ENCODE data around the gene GLRX2.
"Not testable (repeated sequence)": the region's sequence is repeated elsewhere in the genome, so short reads cannot be mapped to it uniquely, and the experiment has no call there.

GLRX2 gene

GRCh38 chr1:193121616-193122593 lies 16.7 kb upstream of the GLRX2 start, which contains the start of gene CDC73:
Gene CDC73, plus strand, starts transcription at chr1:193122031. Its CDS starts 170 bp downstream, at chr1:193122201.
- Histone ChIP-seq H3K4me1 (ENCODE audit: insufficient read depth, low read length) (peaks cover 27% of the 10 kb centered on the region), H3K9ac (ENCODE audit: low read length) (peak within 1 kb of the TSS; percentile 98), H3K27me3 (ENCODE audit: control insufficient read depth in 1 of 2, insufficient read depth in 2 of 2, low read length in 2 of 2) (no peaks in the 10 kb centered on the region), H3K4me3 (ENCODE audit: low read depth in 1 of 2, low read length in 2 of 2) (peak within 1 kb of the TSS; percentile 70 to 99), H3K27ac (ENCODE audit: low read depth, low read length) (peak within 1 kb of the TSS; percentile 98), H3K36me3 (ENCODE audit: insufficient read depth, low read length) (no peaks in the 10 kb centered on the region), H3K9me3 (ENCODE audit: low read length) (no peaks in the 10 kb centered on the region)

GRCh38 chr1:193120604-193121166 lies 15.5 kb upstream of the GLRX2 start:
- Histone ChIP-seq H3K9ac (ENCODE audit: low read length) (no peak overlapping the region), H3K9me3 (ENCODE audit: low read length) (no peaks in the 10 kb centered on the region), H3K4me1 (ENCODE audit: insufficient read depth, low read length) (peaks cover 27% of the 10 kb centered on the region), H3K27me3 (ENCODE audit: control insufficient read depth in 1 of 2, insufficient read depth in 2 of 2, low read length in 2 of 2) (no peaks in the 10 kb centered on the region), H3K36me3 (ENCODE audit: insufficient read depth, low read length) (no peaks in the 10 kb centered on the region), H3K4me3 (ENCODE audit: low read depth in 1 of 2, low read length in 2 of 2) (peak overlapping the region in 1 of 2 donors; percentile 99), H3K27ac (ENCODE audit: low read depth, low read length) (no peak overlapping the region)

GRCh38 chr1:193118803-193119730 lies 13.9 kb upstream of the GLRX2 start:
- Histone ChIP-seq H3K27ac (ENCODE audit: low read depth, low read length) (no peak overlapping the region), H3K4me3 (ENCODE audit: low read depth in 1 of 2, low read length in 2 of 2) (no peak overlapping the region), H3K9me3 (ENCODE audit: low read length) (no peaks in the 10 kb centered on the region), H3K4me1 (ENCODE audit: insufficient read depth, low read length) (peaks cover 18% of the 10 kb centered on the region), H3K27me3 (ENCODE audit: control insufficient read depth in 1 of 2, insufficient read depth in 2 of 2, low read length in 2 of 2) (no peaks in the 10 kb centered on the region), H3K36me3 (ENCODE audit: insufficient read depth, low read length) (no peaks in the 10 kb centered on the region), H3K9ac (ENCODE audit: low read length) (no peak overlapping the region)

GRCh38 chr1:193118194-193118593 lies 13.0 kb upstream of the GLRX2 start:
- H3K4me3 ChIP-seq (ENCODE audit: low read depth in 1 of 2, low read length in 2 of 2): no peak overlapping the region
- no peak overlapping the region for H3K27ac ChIP-seq (ENCODE audit: low read depth, low read length)
- no peaks in the 10 kb centered on the region for H3K9me3 ChIP-seq (ENCODE audit: low read length)
- peaks cover 9% of the 10 kb centered on the region for H3K4me1 ChIP-seq (ENCODE audit: insufficient read depth, low read length)
- H3K36me3 ChIP-seq (ENCODE audit: insufficient read depth, low read length): no peaks in the 10 kb centered on the region
- no peaks in the 10 kb centered on the region for H3K27me3 ChIP-seq (ENCODE audit: control insufficient read depth in 1 of 2, insufficient read depth in 2 of 2, low read length in 2 of 2)
- H3K9ac ChIP-seq (ENCODE audit: low read length): no peak overlapping the region

GRCh38 chr1:193117167-193117566 lies 12.0 kb upstream of the GLRX2 start:
- H3K4me3 ChIP-seq (ENCODE audit: low read depth in 1 of 2, low read length in 2 of 2); H3K27ac ChIP-seq (ENCODE audit: low read depth, low read length); H3K27me3 ChIP-seq (ENCODE audit: control insufficient read depth in 1 of 2, insufficient read depth in 2 of 2, low read length in 2 of 2); H3K9ac ChIP-seq (ENCODE audit: low read length); H3K4me1 ChIP-seq (ENCODE audit: insufficient read depth, low read length); H3K9me3 ChIP-seq (ENCODE audit: low read length); H3K36me3 ChIP-seq (ENCODE audit: insufficient read depth, low read length): not testable (repeated sequence)

- peaks cover under 1% of the 10 kb centered on the region for H3K4me1 ChIP-seq (ENCODE audit: insufficient read depth, low read length)
- H3K36me3 ChIP-seq (ENCODE audit: insufficient read depth, low read length): no peaks in the 10 kb centered on the region
- H3K9me3 ChIP-seq (ENCODE audit: low read length): no peaks in the 10 kb centered on the region
- H3K4me3 ChIP-seq (ENCODE audit: low read depth in 1 of 2, low read length in 2 of 2): no peak overlapping the region
- H3K27me3 ChIP-seq (ENCODE audit: control insufficient read depth in 1 of 2, insufficient read depth in 2 of 2, low read length in 2 of 2): no peaks in the 10 kb centered on the region
- H3K27ac ChIP-seq (ENCODE audit: low read depth, low read length): no peak overlapping the region
- H3K9ac ChIP-seq (ENCODE audit: low read length): no peak overlapping the region
Measured at GRCh38 chr1:193115629-193116227, 10.5 kb upstream of the GLRX2 start.

GRCh38 chr1:193114485-193115095 lies 9.4 kb upstream of the GLRX2 start:
- H3K36me3 ChIP-seq (ENCODE audit: insufficient read depth, low read length): no peaks in the 10 kb centered on the region
- H3K9ac ChIP-seq (ENCODE audit: low read length): no peak overlapping the region
- no peak overlapping the region for H3K27ac ChIP-seq (ENCODE audit: low read depth, low read length)
- H3K9me3 ChIP-seq (ENCODE audit: low read length): no peaks in the 10 kb centered on the region
- H3K4me1 ChIP-seq (ENCODE audit: insufficient read depth, low read length): no peaks in the 10 kb centered on the region
- no peak overlapping the region for H3K4me3 ChIP-seq (ENCODE audit: low read depth in 1 of 2, low read length in 2 of 2)
- no peaks in the 10 kb centered on the region for H3K27me3 ChIP-seq (ENCODE audit: control insufficient read depth in 1 of 2, insufficient read depth in 2 of 2, low read length in 2 of 2)

GRCh38 chr1:193113992-193114332 lies 8.7 kb upstream of the GLRX2 start:
- H3K4me1 ChIP-seq (ENCODE audit: insufficient read depth, low read length): no peaks in the 10 kb centered on the region
- no peak overlapping the region for H3K9ac ChIP-seq (ENCODE audit: low read length)
- H3K4me3 ChIP-seq (ENCODE audit: low read depth in 1 of 2, low read length in 2 of 2): no peak overlapping the region
- H3K36me3 ChIP-seq (ENCODE audit: insufficient read depth, low read length): no peaks in the 10 kb centered on the region
- no peak overlapping the region for H3K27ac ChIP-seq (ENCODE audit: low read depth, low read length)
- H3K27me3 ChIP-seq (ENCODE audit: control insufficient read depth in 1 of 2, insufficient read depth in 2 of 2, low read length in 2 of 2): no peaks in the 10 kb centered on the region
- no peaks in the 10 kb centered on the region for H3K9me3 ChIP-seq (ENCODE audit: low read length)

- Histone ChIP-seq H3K9ac (ENCODE audit: low read length) (no peak overlapping the region), H3K27me3 (ENCODE audit: control insufficient read depth in 1 of 2, insufficient read depth in 2 of 2, low read length in 2 of 2) (no peaks in the 10 kb centered on the region), H3K4me3 (ENCODE audit: low read depth in 1 of 2, low read length in 2 of 2) (no peak overlapping the region), H3K9me3 (ENCODE audit: low read length) (no peaks in the 10 kb centered on the region), H3K27ac (ENCODE audit: low read depth, low read length) (no peak overlapping the region), H3K36me3 (ENCODE audit: insufficient read depth, low read length) (no peaks in the 10 kb centered on the region), H3K4me1 (ENCODE audit: insufficient read depth, low read length) (no peaks in the 10 kb centered on the region)
Measured at GRCh38 chr1:193113258-193113991, 8.2 kb upstream of the GLRX2 start.

- no peaks in the 10 kb centered on the region for H3K36me3 ChIP-seq (ENCODE audit: insufficient read depth, low read length)
- H3K9me3 ChIP-seq (ENCODE audit: low read length): no peaks in the 10 kb centered on the region
- H3K9ac ChIP-seq (ENCODE audit: low read length): no peak overlapping the region
- H3K4me1 ChIP-seq (ENCODE audit: insufficient read depth, low read length): no peaks in the 10 kb centered on the region
- H3K27ac ChIP-seq (ENCODE audit: low read depth, low read length): no peak overlapping the region
- H3K27me3 ChIP-seq (ENCODE audit: control insufficient read depth in 1 of 2, insufficient read depth in 2 of 2, low read length in 2 of 2): no peaks in the 10 kb centered on the region
- no peak overlapping the region for H3K4me3 ChIP-seq (ENCODE audit: low read depth in 1 of 2, low read length in 2 of 2)
Measured at GRCh38 chr1:193111641-193112090, 6.5 kb upstream of the GLRX2 start.

Measured in muscle layer of colon (tissue), 2 donors.